Bone marrow (tissue), 2 donors: ENCODE data around the gene MTERF1.
"Not testable (repeated sequence)": the region's sequence is repeated elsewhere in the genome, so short reads cannot be mapped to it uniquely, and the experiment has no call there.

Source experiments
- DNase-seq, 2 donors: peaks; one replicate each; lab custom pipeline; 2025; lab: John Stamatoyannopoulos, UW

MTERF1 gene

GRCh38 chr7:91880413-91881241 is at the start of gene MTERF1:
MTERF1 (minus strand) TSS chr7:91880702; CDS start chr7:91880083, 619 bp downstream.
- peak; percentile 84 to 91 for DNase-seq

- DNase-seq, result no peak
Measured at GRCh38 chr7:91929463-91929862, 49.0 kb upstream of the MTERF1 start.

GRCh38 chr7:91927912-91928311 is 47.4 kb upstream of the MTERF1 start:
- no peak for DNase-seq

GRCh38 chr7:91922857-91923256 is 42.4 kb upstream of the MTERF1 start:
- no peak for DNase-seq

- DNase-seq, result no peak
Measured at GRCh38 chr7:91918356-91918755, 37.9 kb upstream of the MTERF1 start.

- no peak for DNase-seq
Measured at GRCh38 chr7:91916051-91916440, 35.5 kb upstream of the MTERF1 start.

- no peak for DNase-seq
Measured at GRCh38 chr7:91915401-91916050, 35.0 kb upstream of the MTERF1 start.

- DNase-seq, result no peak
Measured at GRCh38 chr7:91913612-91914011, 33.1 kb upstream of the MTERF1 start.

GRCh38 chr7:91912494-91912893 is 32.0 kb upstream of the MTERF1 start:
- DNase-seq, result no peak

- no peak for DNase-seq
Measured at GRCh38 chr7:91911121-91911520, 30.6 kb upstream of the MTERF1 start.

- no peak for DNase-seq
Measured at GRCh38 chr7:91910171-91910570, 29.7 kb upstream of the MTERF1 start.

GRCh38 chr7:91899563-91899962 is 19.1 kb upstream of the MTERF1 start:
- DNase-seq, result no peak

- DNase-seq, result no peak
Measured at GRCh38 chr7:91898240-91898992, 17.9 kb upstream of the MTERF1 start.

GRCh38 chr7:91894781-91895480 is 14.4 kb upstream of the MTERF1 start:
- no peak for DNase-seq

- not testable (repeated sequence) for DNase-seq
Measured at GRCh38 chr7:91893699-91894098, 13.2 kb upstream of the MTERF1 start.

GRCh38 chr7:91892821-91893340 is 12.4 kb upstream of the MTERF1 start:
- no peak for DNase-seq

GRCh38 chr7:91892099-91892705 is 11.7 kb upstream of the MTERF1 start:
- no peak for DNase-seq

GRCh38 chr7:91888271-91889175 is 8.0 kb upstream of the MTERF1 start:
- DNase-seq, result not testable (repeated sequence)

- DNase-seq, result not testable (repeated sequence)
Measured at GRCh38 chr7:91887336-91888213, 7.1 kb upstream of the MTERF1 start.
